D341Med (cell line): Measurements from ENCODE around the gene ERCC2.
A peak's percentile ranks its signal among the peaks of the same experiment; 100 is the strongest.
"Not testable (repeated sequence)": the region's sequence is repeated elsewhere in the genome, so short reads cannot be mapped to it uniquely, and the experiment has no call there.

Source experiments
- DNase-seq: peaks from one replicate; pipeline ENCODE4 v3.0.0; 2012; ENCODE audit warnings: low spot score

Gene ERCC2

DNA sequence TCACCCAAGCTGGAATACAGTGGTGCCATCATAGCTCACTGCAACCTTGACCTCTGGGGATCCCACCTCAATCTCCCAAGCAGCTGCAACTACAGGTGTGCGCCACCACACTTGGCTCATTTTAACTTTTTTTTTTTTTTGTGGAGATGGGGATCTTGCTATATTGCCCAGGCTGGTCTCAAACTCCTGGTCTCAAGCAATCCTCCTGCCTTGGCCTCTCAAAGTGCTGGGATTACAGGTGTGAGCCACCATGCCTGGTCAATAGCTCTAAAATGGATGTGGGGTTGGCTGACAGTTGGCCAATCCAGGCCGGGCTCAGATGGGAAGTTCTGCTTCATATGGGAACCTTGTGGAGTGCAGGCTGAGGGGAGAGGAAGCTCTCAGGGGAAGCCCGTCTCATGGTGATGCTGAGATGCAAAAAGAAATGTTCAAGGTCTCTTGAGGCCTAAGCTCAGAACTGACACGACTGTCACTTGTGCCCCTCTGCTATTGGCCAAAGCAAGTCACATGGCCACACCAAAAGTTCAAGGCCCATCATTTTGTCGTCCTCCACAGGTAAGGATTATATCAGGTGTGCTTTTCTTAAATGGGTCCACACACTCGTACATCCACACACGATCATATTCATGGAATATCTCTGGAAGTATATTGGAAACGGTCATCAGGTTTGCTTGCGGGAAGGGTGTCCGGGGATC is 36.6 kb downstream of the ERCC2 start:
- DNase-seq: no peak

DNA sequence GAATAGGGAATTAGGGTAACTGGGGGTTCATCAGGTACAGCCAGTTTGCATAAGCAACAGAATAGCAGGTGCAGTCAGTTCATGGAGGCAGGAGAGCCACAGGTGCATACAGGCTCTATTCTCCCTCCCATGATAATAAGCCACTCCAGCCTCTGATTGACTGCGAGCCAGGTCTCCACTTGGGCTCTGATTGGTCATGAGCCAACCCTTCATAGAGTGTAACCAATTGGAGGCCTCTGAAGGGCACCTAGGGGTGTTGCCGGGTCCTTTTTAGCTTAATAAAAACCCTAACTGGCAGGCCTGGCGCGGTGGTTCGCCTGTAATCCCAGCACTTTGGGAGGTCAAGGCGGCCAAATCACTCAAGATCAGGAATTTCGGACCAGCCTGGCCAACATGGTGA is 39.0 kb downstream of the ERCC2 start:
- DNase-seq: no peak

DNA sequence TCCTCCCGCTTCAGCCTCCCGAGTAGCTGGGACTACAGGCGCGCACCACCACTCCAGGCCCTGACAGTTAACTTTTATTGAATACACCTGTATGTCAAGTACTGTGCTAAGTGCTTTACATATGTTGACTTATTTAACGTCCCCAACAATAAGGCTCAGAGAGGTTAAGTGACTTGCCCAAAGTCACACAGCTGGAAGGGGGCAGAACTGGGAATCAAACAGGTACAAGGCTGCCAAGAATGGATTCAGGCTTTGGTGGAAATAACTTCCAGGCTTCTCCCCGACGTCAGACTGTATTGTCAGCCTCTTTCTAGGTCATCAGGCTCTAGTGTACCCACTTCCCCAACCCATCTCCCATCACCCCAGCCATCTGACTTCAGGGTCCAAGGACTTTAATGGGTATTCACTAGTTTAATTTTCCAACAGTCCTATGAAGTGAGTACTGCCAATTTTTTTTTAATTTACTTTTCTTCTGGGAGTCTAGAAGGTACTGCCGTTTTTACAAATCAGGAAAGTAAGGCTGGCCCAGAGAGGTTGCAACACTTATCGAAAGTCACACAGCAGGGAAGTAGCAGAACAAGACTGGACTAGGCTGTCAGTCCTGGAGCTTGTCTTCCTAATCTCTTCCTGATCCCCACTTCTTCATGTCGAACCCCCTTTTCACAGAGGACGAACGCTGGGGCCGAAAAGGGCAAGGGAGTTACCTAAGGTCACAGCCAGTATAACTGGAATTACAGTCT is 42.8 kb downstream of the ERCC2 start:
- no peak for DNase-seq

DNA sequence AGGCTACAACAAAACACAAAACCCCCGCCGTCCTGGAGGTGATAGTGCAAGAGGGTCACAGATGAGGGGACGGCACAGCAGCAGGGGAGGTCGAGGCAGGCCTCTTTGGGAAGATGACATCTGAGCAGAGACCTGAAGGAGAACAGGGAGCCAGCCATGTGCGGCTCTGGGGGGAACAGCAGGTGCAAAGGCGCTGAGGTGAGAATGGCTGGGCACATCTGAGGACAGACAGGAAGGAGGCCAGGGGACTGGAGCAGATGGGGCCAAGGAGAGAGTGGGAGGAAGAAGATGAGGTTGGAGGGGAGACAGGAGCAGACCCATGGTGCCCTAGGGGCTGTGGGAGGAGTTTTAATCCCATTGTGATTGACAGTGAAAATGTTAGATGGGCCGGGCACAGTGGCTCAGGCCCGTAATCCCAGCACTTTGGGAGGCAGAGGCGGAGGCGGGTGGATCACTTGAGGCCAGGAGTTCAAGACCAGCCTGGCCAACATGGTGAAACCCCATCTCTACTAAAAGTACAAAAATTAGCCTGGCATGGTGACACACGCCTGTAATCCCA is 45.9 kb downstream of the ERCC2 start:
- no peak for DNase-seq

DNA sequence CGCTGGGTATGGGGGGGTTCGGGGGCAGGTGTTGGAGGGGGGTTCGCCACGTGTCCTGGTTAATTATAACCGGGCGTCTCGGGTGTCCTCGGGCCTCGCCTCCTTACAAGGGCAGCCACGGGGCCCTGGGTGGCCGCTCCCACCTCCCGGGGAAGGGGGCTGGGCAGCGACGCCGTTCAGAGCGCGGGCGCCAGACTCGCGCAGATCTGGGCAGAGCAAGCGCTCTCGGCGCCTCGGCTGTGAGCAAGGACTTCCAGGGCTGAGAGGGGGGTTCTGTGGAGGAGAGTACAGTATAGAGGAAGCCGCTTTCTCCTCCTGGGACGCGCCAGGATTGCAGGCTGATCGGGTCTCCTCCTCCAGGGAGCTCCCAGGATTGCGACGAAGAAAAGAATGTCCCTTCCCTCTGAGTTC is 46.7 kb downstream of the ERCC2 start:
- DNase-seq: no peak

DNA sequence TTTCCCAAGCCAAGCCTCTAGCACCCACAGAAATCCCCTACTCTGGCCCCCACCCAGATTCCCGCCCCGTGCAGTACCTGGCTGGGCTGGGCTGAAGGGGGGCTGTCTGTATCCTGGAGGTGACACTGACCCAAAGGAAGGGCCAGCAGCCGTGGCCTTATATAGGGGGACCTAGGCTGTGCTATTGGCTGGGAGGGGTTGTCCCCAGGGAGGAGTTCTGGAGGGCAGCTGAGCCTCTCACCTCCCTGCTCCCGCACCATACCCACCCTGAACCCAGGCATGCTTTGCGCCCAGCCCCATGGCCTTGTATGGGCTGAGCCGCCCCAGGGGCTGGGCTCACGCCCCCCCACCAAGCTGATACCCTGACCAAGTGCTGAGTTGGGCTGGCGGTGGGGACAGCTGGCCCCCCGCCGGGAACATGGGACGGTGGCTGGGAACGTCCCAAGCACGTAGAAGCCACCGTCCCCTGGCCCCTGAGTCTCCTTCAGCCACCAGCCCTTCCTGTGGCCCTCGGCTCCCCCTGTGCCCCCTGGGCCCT is 47.6 kb downstream of the ERCC2 start, which contains the start of gene CKM:
CKM (minus strand) TSS at position 132 of the 538 bp plus-strand sequence. CDS start 3,162 bp downstream, outside the sequence.
- no peak for DNase-seq

DNA sequence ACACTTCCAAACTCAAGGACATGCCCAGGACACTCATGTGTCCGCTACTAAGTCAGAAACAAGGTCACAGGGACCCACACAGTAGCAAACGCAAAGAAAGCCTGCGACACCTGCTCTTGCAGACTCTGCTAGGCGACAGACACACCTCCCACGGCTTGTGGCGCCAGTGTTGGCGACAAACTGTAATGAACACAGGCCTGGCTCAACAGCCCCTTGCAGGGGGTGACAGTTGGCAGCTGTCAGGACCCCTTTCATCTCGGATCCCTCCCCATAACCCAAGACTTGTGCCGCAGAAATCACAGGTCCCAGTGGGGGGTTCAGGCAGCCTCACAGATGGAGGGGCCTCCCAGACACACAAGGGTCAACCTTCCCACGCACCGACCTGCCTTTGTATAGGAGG is 48.1 kb downstream of the ERCC2 start:
- peak; percentile 66 for DNase-seq

DNA sequence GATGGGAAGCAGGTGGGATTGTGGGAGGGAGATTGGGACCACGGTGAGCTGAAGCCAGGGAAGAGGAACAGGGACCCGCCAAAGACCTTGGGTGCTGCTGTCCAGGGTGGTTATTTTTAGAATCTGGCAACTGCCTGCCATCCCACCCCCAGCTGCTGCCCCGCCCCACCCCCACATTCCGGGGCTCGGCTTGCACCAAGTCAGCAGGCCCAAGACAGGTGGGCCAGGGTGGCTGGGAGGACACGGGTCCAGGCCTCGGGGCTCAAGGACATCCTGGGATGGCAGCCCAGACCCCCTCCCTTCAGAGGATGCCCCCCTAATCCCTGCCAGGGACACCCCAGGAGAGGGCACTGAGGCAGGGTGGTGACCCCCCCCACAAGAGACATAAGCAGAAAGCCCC is 48.5 kb downstream of the ERCC2 start:
- DNase-seq: no peak

DNA sequence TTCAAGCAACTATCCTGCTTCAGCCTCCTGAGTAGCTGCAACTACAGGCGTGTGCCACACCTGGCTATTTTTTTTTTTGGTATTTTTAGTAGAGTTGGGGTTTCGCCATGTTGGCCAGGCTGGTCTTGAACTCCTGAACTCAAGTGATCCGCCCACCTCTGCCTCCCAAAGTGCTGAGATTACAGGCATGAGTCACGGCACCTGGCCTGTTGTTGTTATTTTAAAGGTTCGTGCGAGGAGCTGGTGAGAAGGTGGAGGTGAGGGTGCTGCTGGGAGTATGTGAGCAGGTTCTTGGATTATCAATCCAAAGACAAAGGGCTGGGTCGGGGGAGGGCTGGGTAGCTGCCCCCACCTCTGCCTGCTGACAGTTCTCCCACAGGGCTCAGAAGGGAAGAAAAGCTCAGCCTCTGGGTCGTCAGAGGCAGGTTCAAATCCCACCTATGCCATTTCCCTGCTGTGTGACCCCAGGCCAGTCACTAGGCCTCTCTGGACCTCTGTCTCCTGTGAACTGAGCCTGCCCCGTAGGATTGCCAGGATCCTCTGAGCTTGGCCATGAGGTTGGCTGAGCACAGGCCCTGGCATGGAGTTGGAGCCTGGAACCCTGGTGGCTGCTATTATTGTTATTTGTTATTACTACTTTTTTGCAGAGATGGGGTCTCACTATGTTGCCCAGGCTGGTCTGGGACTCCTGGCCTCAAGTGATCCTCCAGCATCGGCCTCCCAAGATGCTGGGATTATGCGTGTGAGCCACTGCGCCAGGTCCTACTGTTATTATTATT is 49.2 kb downstream of the ERCC2 start:
- DNase-seq: no peak

DNA sequence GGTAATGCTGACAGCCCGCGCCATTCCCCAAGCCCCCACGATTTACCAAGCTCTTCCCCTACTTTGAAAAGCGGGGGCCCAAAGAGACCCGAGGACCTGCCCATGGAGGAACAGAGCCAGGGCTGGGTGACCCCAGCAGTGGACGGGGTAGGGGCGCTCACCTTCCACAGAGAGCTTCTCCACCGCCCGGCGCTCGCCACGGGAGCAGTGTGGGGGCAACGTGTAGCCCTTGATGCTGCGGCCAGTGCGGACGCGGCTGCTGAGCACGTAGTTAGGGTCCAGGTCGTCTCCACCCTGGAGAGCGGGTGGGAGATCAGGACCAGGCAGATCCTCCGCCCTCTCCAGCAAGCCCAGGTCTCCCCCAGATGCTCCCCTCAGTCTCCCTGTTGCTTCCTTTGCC is 55.1 kb downstream of the ERCC2 start:
- no peak for DNase-seq

DNA sequence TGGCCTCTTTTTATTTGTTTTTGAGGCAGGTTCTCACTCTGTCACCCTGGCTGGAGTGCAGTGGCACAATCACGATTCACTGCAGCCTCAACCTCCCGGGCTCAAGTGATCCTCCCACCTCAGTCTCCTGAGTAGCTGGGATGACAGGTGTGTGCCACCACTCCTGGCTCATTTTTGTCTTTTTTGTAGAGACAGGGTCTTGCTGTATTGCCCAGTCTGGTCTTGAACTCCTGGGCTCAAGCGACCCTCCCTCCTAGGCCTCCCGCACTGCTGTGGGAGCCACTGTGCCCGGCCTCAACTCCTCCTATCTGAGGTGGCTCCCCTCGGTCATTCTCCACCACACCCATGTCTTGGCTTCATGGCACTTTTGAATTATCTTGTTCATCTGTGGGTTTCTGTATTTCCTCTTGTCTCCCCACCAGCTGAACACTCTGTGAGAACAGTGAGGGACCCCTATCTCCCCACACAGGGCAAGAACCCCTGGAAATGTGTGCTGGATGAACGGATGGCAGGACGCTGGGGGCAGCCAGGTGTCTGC is 55.6 kb downstream of the ERCC2 start:
- no peak for DNase-seq

DNA sequence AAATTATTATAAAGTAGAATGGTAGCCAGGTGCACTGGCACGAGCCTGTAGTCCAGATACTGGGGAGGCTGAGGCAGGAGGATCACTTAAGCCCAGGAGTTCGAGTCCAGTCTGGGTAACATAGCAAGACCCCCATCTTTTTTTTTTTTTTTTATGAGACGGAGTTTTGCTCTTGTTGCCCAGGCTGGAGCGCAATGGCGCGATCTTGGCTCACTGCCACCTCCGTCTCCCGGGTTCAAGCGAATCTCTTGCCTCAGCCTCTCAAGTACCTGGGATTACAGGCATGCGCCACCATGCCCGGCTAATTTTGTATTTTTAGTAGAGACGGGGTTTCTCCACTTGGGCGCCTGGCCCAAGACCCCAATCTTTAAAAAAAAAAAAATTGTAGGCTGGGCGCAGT is 58.1 kb downstream of the ERCC2 start:
- not testable (repeated sequence) for DNase-seq

DNA sequence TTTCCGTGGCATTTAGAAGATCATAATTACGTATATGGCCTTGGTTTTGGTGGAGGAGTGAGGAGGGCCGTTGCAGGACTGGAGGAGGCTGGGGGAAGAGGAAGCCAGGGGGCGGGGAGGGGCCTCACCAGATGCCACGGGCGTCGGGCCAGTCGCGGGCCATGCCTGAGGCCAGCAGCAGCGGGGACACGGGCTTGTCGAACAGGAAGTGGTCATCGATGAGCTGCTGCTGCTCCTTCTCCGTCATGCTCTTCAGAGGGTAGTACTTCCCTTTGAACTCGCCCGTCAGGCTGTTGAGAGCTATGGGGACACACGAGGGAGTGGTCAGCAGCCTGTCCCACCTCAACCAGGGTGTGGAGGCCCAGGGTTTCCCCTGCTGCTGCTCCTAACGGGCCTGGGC is 58.8 kb downstream of the ERCC2 start:
- peak; percentile 22 for DNase-seq

DNA sequence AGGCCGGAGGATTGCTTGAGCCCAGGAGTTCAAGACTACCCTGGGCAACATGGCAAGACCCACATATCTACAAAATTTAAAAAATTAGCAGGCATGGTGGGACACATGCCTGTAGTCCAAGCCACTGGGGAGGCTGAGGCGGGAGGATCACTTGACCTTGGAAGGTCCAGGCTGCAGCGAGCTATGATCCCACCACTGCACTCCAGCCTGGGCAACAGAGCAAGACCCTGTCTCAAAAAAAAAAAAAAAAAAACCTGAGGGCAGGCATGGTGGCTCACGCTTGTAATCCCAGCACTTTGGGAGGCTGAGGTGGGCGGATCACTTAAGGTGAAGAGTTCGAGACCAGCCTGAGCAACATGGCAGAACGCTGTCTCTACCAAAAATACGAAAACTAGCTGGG is 61.1 kb downstream of the ERCC2 start:
- not testable (repeated sequence) for DNase-seq

DNA sequence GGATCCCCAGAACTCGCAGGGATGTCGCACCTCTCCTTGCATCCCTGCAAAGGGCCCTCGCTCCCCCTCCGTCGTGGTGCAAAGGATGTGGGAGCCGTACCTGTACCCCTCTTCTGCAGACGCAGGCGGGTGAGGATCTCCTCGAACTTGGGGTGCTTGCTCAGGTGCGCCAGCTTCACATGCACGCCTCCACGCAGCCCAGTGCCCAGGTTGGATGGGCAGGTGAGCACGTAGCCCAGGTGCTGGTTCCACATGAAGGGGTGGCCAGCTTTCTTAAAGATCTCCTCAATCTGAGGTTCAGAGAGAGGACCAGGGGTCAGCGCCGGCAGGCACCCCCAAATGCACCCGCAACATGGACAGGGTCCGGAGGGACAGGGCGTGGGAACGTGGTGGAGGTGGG is 63.0 kb downstream of the ERCC2 start:
- DNase-seq: no peak

DNA sequence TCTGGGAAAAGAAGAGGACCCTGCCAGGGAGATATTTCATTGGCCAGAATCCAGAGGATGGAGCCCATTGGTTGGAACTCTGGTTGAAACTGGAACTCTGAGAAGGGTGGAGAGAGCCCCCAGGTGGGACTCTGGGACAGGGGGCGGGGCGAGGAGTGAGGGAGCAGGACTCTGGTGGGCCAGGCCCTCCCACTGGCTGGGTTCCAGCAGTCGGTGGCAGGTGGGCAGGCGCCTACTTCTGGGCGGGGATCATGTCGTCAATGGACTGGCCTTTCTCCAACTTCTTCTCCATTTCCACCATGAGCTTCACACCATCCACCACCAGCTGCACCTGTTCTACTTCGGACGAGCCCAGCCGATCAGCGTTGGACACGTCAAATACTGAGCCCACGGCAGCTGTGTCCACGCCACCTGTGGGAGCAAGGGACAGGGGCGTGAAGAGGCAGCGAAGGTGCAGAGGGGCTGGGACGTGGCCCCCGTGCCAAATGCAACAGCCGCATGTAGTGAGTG is 63.8 kb downstream of the ERCC2 start:
- DNase-seq: no peak

DNA sequence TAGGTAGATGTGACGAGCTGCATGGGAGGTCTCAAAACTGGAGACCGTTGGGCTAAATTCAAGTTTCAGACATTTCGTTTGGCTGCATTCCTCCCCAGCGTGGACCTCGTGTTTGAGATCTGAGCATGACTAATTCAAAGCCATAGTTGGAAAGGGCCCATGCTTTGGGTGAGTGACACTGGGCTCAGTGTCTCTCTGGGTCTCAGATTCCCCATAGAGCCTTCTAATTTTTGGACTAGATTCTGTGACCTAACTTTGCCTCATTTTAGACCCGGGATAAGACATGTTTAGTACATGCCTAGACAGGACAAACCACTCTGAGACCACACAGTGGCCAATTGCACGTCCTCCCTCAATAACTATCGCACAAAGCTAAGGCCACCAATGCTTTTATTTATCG is 64.3 kb downstream of the ERCC2 start:
- DNase-seq: no peak

DNA sequence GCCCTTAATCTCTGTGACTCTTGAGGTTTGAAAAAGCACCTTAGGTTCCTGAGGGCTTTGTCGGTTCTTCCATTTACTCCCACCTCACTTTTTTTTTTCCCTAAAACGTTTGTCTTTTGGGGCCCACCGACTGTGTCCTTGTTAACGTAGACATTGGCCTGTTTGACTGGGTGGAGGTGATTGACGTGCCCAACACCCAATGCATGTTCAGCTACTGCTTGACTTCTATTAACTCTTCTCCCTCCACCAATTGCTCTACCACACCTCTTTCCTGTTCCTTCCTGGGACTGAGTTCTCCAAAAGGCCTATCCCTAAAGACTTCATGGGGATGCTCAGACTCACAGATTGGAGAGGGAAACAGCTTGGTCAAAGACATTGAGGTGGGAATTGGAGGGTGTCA is 65.0 kb downstream of the ERCC2 start:
- no peak for DNase-seq

DNA sequence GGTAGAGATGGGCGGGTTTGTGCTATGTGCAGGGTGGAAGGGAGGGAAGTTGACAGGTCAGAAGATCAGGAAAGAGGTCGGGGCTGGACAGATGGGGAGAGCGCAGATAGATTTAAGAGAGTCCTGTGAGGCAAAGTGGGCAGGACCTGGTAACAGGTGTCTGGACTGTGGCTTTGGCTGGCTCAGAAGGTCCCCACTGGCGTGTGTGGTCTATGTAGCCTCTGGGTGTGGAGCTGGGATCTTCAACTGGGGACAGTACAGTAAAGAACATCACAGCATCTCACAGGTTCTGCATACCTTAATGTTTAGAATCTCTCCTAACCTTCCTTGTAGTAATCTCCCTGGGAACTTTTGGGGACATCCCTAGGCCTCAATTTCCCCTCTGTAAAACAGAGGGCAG is 65.4 kb downstream of the ERCC2 start:
- no peak for DNase-seq

DNA sequence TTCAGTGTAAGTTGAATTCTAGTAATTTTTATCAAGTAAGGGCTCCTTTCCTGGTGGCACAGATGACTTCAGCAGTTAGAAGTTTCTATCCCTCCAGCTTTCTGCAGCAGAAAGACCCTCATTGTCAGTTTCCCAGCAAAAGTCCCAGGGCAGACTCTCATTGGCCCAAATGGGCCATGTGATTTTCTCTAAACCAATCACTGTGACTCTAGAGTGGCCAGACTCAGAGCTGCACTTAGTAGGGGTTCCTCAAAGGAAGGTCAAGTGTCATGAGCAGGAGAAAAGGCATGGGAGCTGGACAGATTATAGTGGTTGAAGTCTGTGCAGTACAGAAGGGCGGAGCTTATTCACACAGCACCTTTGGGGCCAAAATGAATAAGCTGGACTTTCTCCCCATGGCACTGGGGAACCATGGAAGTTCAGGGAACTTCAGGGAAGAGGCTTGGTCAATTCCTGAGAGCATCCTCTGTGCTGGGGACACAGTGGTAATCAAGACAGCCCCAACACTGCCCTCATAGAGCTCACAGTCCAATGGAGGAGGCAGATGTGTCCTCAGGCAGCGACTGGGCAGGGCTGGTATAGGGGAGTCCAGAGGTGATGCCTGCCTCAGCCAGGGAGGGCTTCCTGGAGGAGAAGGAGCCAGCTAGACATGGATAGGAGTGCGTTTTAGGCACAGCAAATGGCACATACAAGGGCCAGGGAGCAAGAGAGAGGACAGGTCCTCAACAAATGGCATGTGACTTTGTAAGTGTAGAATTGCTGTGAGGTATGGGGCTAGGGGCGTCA is 66.0 kb downstream of the ERCC2 start:
- no peak for DNase-seq
